ENCODE results near the gene GGT6. TPM values are rescaled to one million over a fixed set of nuclear protein-coding genes. Genes with fewer than 3 reads are reported as not detected.

GGT6 gene
- total RNA-seq, 4 donors from 2014 or later: 26.4 to 199 (median 119) TPM

- TF ChIP-seq CTCF (IDR thresholded peaks at IDR 0.05): no peak
- no peak for TF ChIP-seq POLR2A (IDR thresholded peaks at IDR 0.05)
- no peaks in the 10 kb centered on the region for H3K27me3 ChIP-seq
- no peaks in the 10 kb centered on the region for H3K36me3 ChIP-seq
- no peak overlapping the region for H3K4me3 ChIP-seq
- DNase-seq: peak in 1 of 3 donors; percentile 37
- no peak overlapping the region for H3K27ac ChIP-seq
- H3K9me3 ChIP-seq: no peaks in the 10 kb centered on the region
- no peaks in the 10 kb centered on the region for H3K4me1 ChIP-seq
These were observed 17.1 kb upstream of the GGT6 start for GRCh38 chr17:4577386-4577993.

GRCh38 chr17:4576729-4577322 is 16.4 kb upstream of the GGT6 start:
- Histone ChIP-seq H3K27me3 (no peaks in the 10 kb centered on the region), H3K36me3 (no peaks in the 10 kb centered on the region), H3K4me3 (no peak overlapping the region), H3K9me3 (no peaks in the 10 kb centered on the region), H3K27ac (no peak overlapping the region), H3K4me1 (no peaks in the 10 kb centered on the region)
- TF ChIP-seq POLR2A (IDR thresholded peaks at IDR 0.05): no peak
- no peak for DNase-seq

GRCh38 chr17:4576161-4576558 is 15.8 kb upstream of the GGT6 start:
- H3K36me3 ChIP-seq: no peaks in the 10 kb centered on the region
- H3K27ac ChIP-seq: no peak overlapping the region
- TF ChIP-seq CTCF (IDR thresholded peaks at IDR 0.05) (no peak), POLR2A (IDR thresholded peaks at IDR 0.05) (no peak)
- H3K27me3 ChIP-seq: no peaks in the 10 kb centered on the region
- H3K4me3 ChIP-seq: no peak overlapping the region
- no peaks in the 10 kb centered on the region for H3K9me3 ChIP-seq
- no peak for DNase-seq
- no peaks in the 10 kb centered on the region for H3K4me1 ChIP-seq

- Histone ChIP-seq H3K27ac (no peak overlapping the region), H3K4me1 (no peaks in the 10 kb centered on the region), H3K4me3 (no peak overlapping the region), H3K27me3 (no peaks in the 10 kb centered on the region), H3K9me3 (no peaks in the 10 kb centered on the region), H3K36me3 (no peaks in the 10 kb centered on the region)
- TF ChIP-seq CTCF (IDR thresholded peaks at IDR 0.05) (no peak), POLR2A (IDR thresholded peaks at IDR 0.05) (no peak)
- DNase-seq: no peak
These were observed 14.2 kb upstream of the GGT6 start for GRCh38 chr17:4574448-4575045.

- Histone ChIP-seq H3K27me3 (no peaks in the 10 kb centered on the region), H3K4me3 (no peak overlapping the region), H3K9me3 (no peaks in the 10 kb centered on the region), H3K27ac (no peak overlapping the region), H3K36me3 (no peaks in the 10 kb centered on the region), H3K4me1 (no peaks in the 10 kb centered on the region)
- DNase-seq: no peak
- TF ChIP-seq CTCF (IDR thresholded peaks at IDR 0.05): no peak
- no peak for TF ChIP-seq POLR2A (IDR thresholded peaks at IDR 0.05)
These were observed 13.3 kb upstream of the GGT6 start for GRCh38 chr17:4573669-4574068.

- TF ChIP-seq POLR2A (IDR thresholded peaks at IDR 0.05): no peak
- TF ChIP-seq CTCF (IDR thresholded peaks at IDR 0.05): no peak
- H3K27me3 ChIP-seq: no peaks in the 10 kb centered on the region
- no peaks in the 10 kb centered on the region for H3K4me1 ChIP-seq
- H3K27ac ChIP-seq: no peak overlapping the region
- H3K9me3 ChIP-seq: no peaks in the 10 kb centered on the region
- no peaks in the 10 kb centered on the region for H3K36me3 ChIP-seq
- no peak overlapping the region for H3K4me3 ChIP-seq
- DNase-seq: no peak
These were observed 12.7 kb upstream of the GGT6 start for GRCh38 chr17:4573115-4573514.

Measured in Peyer's patch (tissue), 4 donors.